Stimulated activated CD8-positive, alpha-beta memory T cell treated with anti-CD3 and anti-CD28 coated beads, Interleukin-12 subunit alpha, Interleukin-12 subunit beta, amount 100 ng/mL, for 1 hour (primary cell): ENCODE results near the gene PFKP.
"Not testable (repeated sequence)": the region's sequence is repeated elsewhere in the genome, so short reads cannot be mapped to it uniquely, and the experiment has no call there.

Source experiments
- DNase-seq: peaks from one replicate; pipeline ENCODE4 v3.0.0-alpha.2; 2020; ENCODE audit warnings: low read depth

Gene PFKP

GRCh38 chr10:3099291-3100092 is 32.1 kb downstream of the PFKP start:
- DNase-seq = no peak

- DNase-seq = no peak
Observed at GRCh38 chr10:3100093-3100792, 32.9 kb downstream of the PFKP start.

GRCh38 chr10:3100856-3101640 is 33.7 kb downstream of the PFKP start:
- DNase-seq = no peak

GRCh38 chr10:3102720-3103427 is 35.5 kb downstream of the PFKP start:
- DNase-seq = no peak

GRCh38 chr10:3103646-3104045 is 36.3 kb downstream of the PFKP start:
- no peak for DNase-seq

- DNase-seq = no peak
Observed at GRCh38 chr10:3104251-3104918, 37.0 kb downstream of the PFKP start.

GRCh38 chr10:3105166-3105565 is 37.8 kb downstream of the PFKP start:
- DNase-seq = no peak

- no peak for DNase-seq
Observed at GRCh38 chr10:3105905-3106304, 38.6 kb downstream of the PFKP start.

- not testable (repeated sequence) for DNase-seq
Observed at GRCh38 chr10:3106328-3106727, 39.0 kb downstream of the PFKP start.

GRCh38 chr10:3106928-3107425 is 39.6 kb downstream of the PFKP start:
- no peak for DNase-seq

GRCh38 chr10:3107426-3107961 is 40.1 kb downstream of the PFKP start:
- no peak for DNase-seq

GRCh38 chr10:3108033-3108432 is 40.7 kb downstream of the PFKP start:
- no peak for DNase-seq

GRCh38 chr10:3108575-3109105 is 41.3 kb downstream of the PFKP start:
- no peak for DNase-seq

GRCh38 chr10:3109196-3109595 is 41.8 kb downstream of the PFKP start:
- no peak for DNase-seq

- DNase-seq = no peak
Observed at GRCh38 chr10:3109633-3110032, 42.3 kb downstream of the PFKP start.

- no peak for DNase-seq
Observed at GRCh38 chr10:3110782-3111620, 43.7 kb downstream of the PFKP start.

- DNase-seq = no peak
Observed at GRCh38 chr10:3111621-3112163, 44.3 kb downstream of the PFKP start.

GRCh38 chr10:3113343-3113720 is 46.0 kb downstream of the PFKP start:
- DNase-seq = no peak

- no peak for DNase-seq
Observed at GRCh38 chr10:3115685-3116084, 48.3 kb downstream of the PFKP start.
